GM23338 (cell line): ENCODE data around the gene RPUSD1. TPM values are rescaled to one million over a fixed set of nuclear protein-coding genes. Genes with fewer than 3 reads are reported as not detected.

Experiments
- ATAC-seq: fragments of 200-7000 bp; cut with Tn5 transposase; 3 replicates; pipeline ENCODE4 v1.9.1; 2020
- DNase-seq: peaks from one replicate; pipeline ENCODE4 v3.0.0-alpha.2; 2015; ENCODE audit warnings: low spot score
- H2AFZ ChIP-seq: fragments of 200-600 bp; sonication (generic); 2 replicates; pipeline ENCODE4 v1.8.0; 2016; ENCODE audit warnings: antibody characterized with exemption, mild to moderate bottlenecking, moderate library complexity
- H3F3A ChIP-seq: fragments of 200-600 bp; sonication (generic); replicated peaks from 2 replicates; pipeline ENCODE4 v1.8.0; 2017; ENCODE audit warnings: antibody characterized with exemption, mixed run types, low read depth
- H3K27ac ChIP-seq: fragments of 200-600 bp; sonication (generic); 2 replicates; pipeline ENCODE4 v1.6.1; 2016; ENCODE audit warnings: low read depth
- H3K27me3 ChIP-seq: fragments of 200-600 bp; sonication (generic); 2 replicates; pipeline ENCODE4 v1.8.0; 2016; ENCODE audit warnings: mild to moderate bottlenecking, mixed run types, moderate library complexity; ENCODE audit not compliant: insufficient read depth
- H3K36me3 ChIP-seq: fragments of 200-600 bp; sonication (generic); 2 replicates; pipeline ENCODE4 v1.8.0; 2016; ENCODE audit warnings: mild to moderate bottlenecking; ENCODE audit not compliant: insufficient read depth
- H3K4me1 ChIP-seq: fragments of 200-600 bp; sonication (generic); 2 replicates; pipeline ENCODE4 v1.8.0; 2016; ENCODE audit warnings: mild to moderate bottlenecking, moderate library complexity; ENCODE audit not compliant: insufficient read depth
- H3K4me2 ChIP-seq: fragments of 200-600 bp; sonication (generic); 2 replicates; pipeline ENCODE4 v1.7.1; 2017; ENCODE audit warnings: mixed run types
- H3K4me3 ChIP-seq: fragments of 200-600 bp; sonication (generic); 2 replicates; pipeline ENCODE4 v1.6.1; 2016; ENCODE audit warnings: mixed run types
- H3K79me2 ChIP-seq: fragments of 200-600 bp; sonication (generic); replicated peaks from 2 replicates; pipeline ENCODE4 v1.8.0; 2017; ENCODE audit warnings: mild to moderate bottlenecking; ENCODE audit not compliant: insufficient read depth
- H3K9me2 ChIP-seq: fragments of 200-600 bp; sonication (generic); 2 replicates; pipeline ENCODE4 v1.8.0; 2017; ENCODE audit not compliant: insufficient read depth
- H4K20me1 ChIP-seq: fragments of 200-600 bp; sonication (generic); replicated peaks from 2 replicates; pipeline ENCODE4 v1.8.0; 2017; ENCODE audit warnings: mild to moderate bottlenecking; ENCODE audit not compliant: insufficient read depth
- H3K27ac Mint-ChIP-seq: 2 replicates; pipeline ENCODE4 v1.8.0; 2020; ENCODE audit warnings: inconsistent platforms, mild to moderate bottlenecking, moderate library complexity, mixed read lengths
- H3K27me3 Mint-ChIP-seq: 3 replicates; pipeline ENCODE4 v1.8.0; 2022; ENCODE audit warnings: low read depth, mild to moderate bottlenecking, moderate library complexity, mixed read lengths, inconsistent platforms; ENCODE audit not compliant: insufficient read depth, poor library complexity
- H3K36me3 Mint-ChIP-seq: 3 replicates; pipeline ENCODE4 v1.8.0; 2021; ENCODE audit warnings: low read depth, mild to moderate bottlenecking, inconsistent platforms, moderate library complexity, mixed read lengths
- H3K4me1 Mint-ChIP-seq: 3 replicates; pipeline ENCODE4 v1.8.0; 2020; ENCODE audit warnings: mild to moderate bottlenecking, inconsistent platforms, mixed read lengths
- H3K4me3 Mint-ChIP-seq: 3 replicates; pipeline ENCODE4 v1.8.0; 2021; ENCODE audit warnings: moderate library complexity, mild to moderate bottlenecking, inconsistent platforms, mixed read lengths
- H3K9me3 Mint-ChIP-seq: 3 replicates; pipeline ENCODE4 v1.8.0; 2020; ENCODE audit warnings: moderate library complexity, mild to moderate bottlenecking, inconsistent platforms, mixed read lengths
- CREB1 ChIP-seq: fragments of 250-450 bp; sonication (Bioruptor Pico); IDR thresholded peaks from 2 replicates; pipeline ENCODE4 v1.5.0; 2020; ENCODE audit warnings: low read depth, mild to moderate bottlenecking, moderate library complexity
- CTCF ChIP-seq, 2 experiments: fragments of 200-600 bp in 1 of 2; sonication (generic) in 1 of 2; conservative IDR thresholded peaks; 2 replicates each; pipeline versions ENCODE4 v1.5.1 to v1.6.1; 2016 to 2017; ENCODE audit warnings: antibody characterized with exemption in 2 of 2, low read depth in 2 of 2, mild to moderate bottlenecking in 2 of 2, moderate library complexity in 1 of 2
- ETS1 ChIP-seq: IDR thresholded peaks from 2 replicates; pipeline ENCODE4 v1.6.1; 2016; ENCODE audit warnings: antibody characterized with exemption
- EZH2 ChIP-seq: fragments of 200-600 bp; sonication (generic); IDR thresholded peaks from one replicate; pipeline ENCODE4 v1.8.0; 2017; ENCODE audit warnings: antibody characterized with exemption, mild to moderate bottlenecking, low read depth; ENCODE audit not compliant: unreplicated experiment
- EZH2phosphoT487 ChIP-seq: fragments of 200-600 bp; sonication (generic); IDR thresholded peaks from one replicate; pipeline ENCODE4 v1.8.1; 2018; ENCODE audit warnings: antibody characterized with exemption; ENCODE audit not compliant: unreplicated experiment
- JUNB ChIP-seq: IDR thresholded peaks from one replicate; pipeline ENCODE4 v1.6.1; 2016; ENCODE audit warnings: antibody characterized with exemption; ENCODE audit not compliant: unreplicated experiment
- NANOG ChIP-seq: IDR thresholded peaks from 2 replicates; pipeline ENCODE4 v1.6.1; 2016; ENCODE audit warnings: antibody characterized with exemption, borderline replicate concordance
- STAT1 ChIP-seq: IDR thresholded peaks from one replicate; pipeline ENCODE4 v1.6.1; 2016; ENCODE audit warnings: antibody characterized with exemption; ENCODE audit not compliant: unreplicated experiment
- ZNF114 ChIP-seq: fragments of 250-450 bp; sonication (Bioruptor Pico); IDR thresholded peaks from 2 replicates; pipeline ENCODE4 v1.5.0; 2020; ENCODE audit warnings: mild to moderate bottlenecking, moderate library complexity
- ZNF331 ChIP-seq: fragments of 250-450 bp; sonication (Bioruptor Pico); IDR thresholded peaks from 2 replicates; pipeline ENCODE4 v1.5.0; 2020; ENCODE audit warnings: low read depth, mild to moderate bottlenecking, moderate library complexity
- polyA plus RNA-seq: library from polyadenylated mRNA; unstranded; fragments of >200 nt; fragmentation: Nextera tagmentation; extraction: Ambion mirVana; gene quantifications from 2 replicates; pipeline ENCODE4 v1.2.1, GENCODE V29; 2016
- total RNA-seq: library from RNA; depleted of rRNA; stranded (reverse); fragments of >200 nt; shearing (Covaris generic); gene quantifications from 2 replicates; pipeline ENCODE4 v1.2.3, GENCODE V29; 2014
- TF ChIP-seq, protein P1 (sequence below): IDR thresholded peaks from one replicate; pipeline ENCODE4 v1.6.1; 2018; ENCODE audit warnings: antibody characterized with exemption; ENCODE audit not compliant: unreplicated experiment

RPUSD1 gene
- total and polyA plus RNA-seq, 2 experiments from 2014 or later, result 19.1 to 79.5 TPM

DNA sequence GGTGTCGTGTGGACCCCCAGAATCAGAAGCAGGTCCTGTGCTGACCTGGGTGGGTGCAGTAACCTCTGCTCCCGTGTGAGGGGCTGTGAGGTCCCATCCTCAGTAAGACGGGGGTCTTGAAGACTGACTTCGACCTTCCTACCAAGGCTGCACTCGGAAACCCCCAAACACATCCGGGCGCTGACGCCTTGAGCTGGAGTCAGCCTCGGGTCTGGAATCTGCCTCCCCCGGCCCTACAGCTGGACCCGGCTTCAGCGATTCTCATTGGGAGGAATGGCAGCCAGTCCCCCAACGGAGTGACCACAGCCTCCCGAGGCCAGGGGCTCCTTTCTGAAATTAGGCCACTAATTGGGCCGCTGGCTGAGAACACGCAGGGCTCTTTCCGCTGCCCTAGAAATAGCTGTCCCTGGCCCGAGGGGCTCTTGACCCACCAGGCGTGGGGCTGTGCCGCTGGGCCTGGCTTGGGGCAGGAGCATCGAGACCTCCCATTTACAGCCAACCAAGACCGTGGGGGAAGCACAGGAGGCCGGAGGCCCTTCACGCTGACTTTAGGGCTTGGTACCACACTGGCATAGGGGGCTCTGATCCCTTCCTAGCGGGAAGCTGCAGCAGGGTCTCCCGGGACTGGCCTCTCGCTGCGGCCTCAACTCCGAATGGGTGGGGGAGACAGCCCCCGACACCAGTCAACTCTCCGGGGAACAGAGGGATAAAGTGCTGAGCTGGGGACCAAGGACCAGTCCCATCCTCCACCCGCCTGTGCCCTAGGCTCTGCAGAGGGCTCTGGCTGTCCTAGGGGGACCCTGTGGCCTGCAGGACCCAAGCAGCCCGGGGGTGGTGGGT, 15.0 kb upstream of the RPUSD1 start (continued):
- no peak for TF ChIP-seq STAT1
- no peak for TF ChIP-seq ZNF114 (CRISPR knock-in tag)
- no peak for TF ChIP-seq CTCF (conservative IDR thresholded peaks at IDR 0.05; ENCODE audit: low read depth in 2 of 2)
- TF ChIP-seq JUNB, result no peak
- TF ChIP-seq NANOG, result no peak

- Histone ChIP-seq H3K79me2 (no peaks in the 10 kb centered on the region), H3K4me1 (peaks cover 3% of the 10 kb centered on the region; the same call in 1 of the 2 replicates), H3K27ac (no peak overlapping the region), H3K36me3 (no peaks in the 10 kb centered on the region), H3F3A (no peaks in the 10 kb centered on the region; the same call in 1 of the 2 replicates), H3K4me3 (no peak overlapping the region), H3K4me2 (no peak overlapping the region), H4K20me1 (no peaks in the 10 kb centered on the region; the same call in 1 of the 2 replicates), H2AFZ (no peak overlapping the region), H3K9me2 (no peaks in the 10 kb centered on the region), H3K27me3 (peaks cover 43% of the 10 kb centered on the region)
- H3K4me3 Mint-ChIP-seq, result no peak overlapping the region
- peaks cover 31% of the 10 kb centered on the region for H3K27me3 Mint-ChIP-seq
- peaks cover 4% of the 10 kb centered on the region; the same call in 1 of the 3 replicates for H3K4me1 Mint-ChIP-seq
- no peaks in the 10 kb centered on the region; the same call in 1 of the 3 replicates for H3K9me3 Mint-ChIP-seq
- ATAC-seq, result no peak
- DNase-seq, result no peak
- no peak overlapping the region for H3K27ac Mint-ChIP-seq
- H3K36me3 Mint-ChIP-seq, result peaks cover 13% of the 10 kb centered on the region; the same call in 2 of the 3 replicates
- TF ChIP-seq EZH2 (no peak), EZH2phosphoT487 (no peak), CREB1 (no peak), JUNB (no peak), ZNF331 (CRISPR knock-in tag) (no peak), STAT1 (no peak), CTCF (conservative IDR thresholded peaks at IDR 0.05; ENCODE audit: low read depth in 2 of 2) (no peak), ZNF114 (CRISPR knock-in tag) (no peak), ETS1 (no peak)
- TF ChIP-seq, protein P1, sequence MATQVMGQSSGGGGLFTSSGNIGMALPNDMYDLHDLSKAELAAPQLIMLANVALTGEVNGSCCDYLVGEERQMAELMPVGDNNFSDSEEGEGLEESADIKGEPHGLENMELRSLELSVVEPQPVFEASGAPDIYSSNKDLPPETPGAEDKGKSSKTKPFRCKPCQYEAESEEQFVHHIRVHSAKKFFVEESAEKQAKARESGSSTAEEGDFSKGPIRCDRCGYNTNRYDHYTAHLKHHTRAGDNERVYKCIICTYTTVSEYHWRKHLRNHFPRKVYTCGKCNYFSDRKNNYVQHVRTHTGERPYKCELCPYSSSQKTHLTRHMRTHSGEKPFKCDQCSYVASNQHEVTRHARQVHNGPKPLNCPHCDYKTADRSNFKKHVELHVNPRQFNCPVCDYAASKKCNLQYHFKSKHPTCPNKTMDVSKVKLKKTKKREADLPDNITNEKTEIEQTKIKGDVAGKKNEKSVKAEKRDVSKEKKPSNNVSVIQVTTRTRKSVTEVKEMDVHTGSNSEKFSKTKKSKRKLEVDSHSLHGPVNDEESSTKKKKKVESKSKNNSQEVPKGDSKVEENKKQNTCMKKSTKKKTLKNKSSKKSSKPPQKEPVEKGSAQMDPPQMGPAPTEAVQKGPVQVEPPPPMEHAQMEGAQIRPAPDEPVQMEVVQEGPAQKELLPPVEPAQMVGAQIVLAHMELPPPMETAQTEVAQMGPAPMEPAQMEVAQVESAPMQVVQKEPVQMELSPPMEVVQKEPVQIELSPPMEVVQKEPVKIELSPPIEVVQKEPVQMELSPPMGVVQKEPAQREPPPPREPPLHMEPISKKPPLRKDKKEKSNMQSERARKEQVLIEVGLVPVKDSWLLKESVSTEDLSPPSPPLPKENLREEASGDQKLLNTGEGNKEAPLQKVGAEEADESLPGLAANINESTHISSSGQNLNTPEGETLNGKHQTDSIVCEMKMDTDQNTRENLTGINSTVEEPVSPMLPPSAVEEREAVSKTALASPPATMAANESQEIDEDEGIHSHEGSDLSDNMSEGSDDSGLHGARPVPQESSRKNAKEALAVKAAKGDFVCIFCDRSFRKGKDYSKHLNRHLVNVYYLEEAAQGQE, result no peak
These were observed 14.3 kb upstream of the RPUSD1 start for GRCh38 chr16:802461-802860.
